HepG2 (cell line): ENCODE results near the gene EARS2. TPM values are rescaled to one million over a fixed set of nuclear protein-coding genes. Genes with fewer than 3 reads are reported as not detected.
A peak's percentile ranks its signal among the peaks of the same experiment; 100 is the strongest.

Source experiments
- AFF4 ChIP-seq: sonication (generic); formaldehyde crosslinking; IDR thresholded peaks from 2 replicates; pipeline ENCODE4 v1.4.0; 2020; ENCODE audit warnings: missing genetic modification reagents
- CBX5 ChIP-seq: sonication (generic); formaldehyde crosslinking; IDR thresholded peaks from 2 replicates; pipeline ENCODE4 v1.4.0; 2020; ENCODE audit warnings: missing genetic modification reagents, borderline replicate concordance
- KLF12 ChIP-seq: sonication (generic); formaldehyde crosslinking; IDR thresholded peaks from 2 replicates; pipeline ENCODE4 v1.4.0; 2020; ENCODE audit warnings: missing genetic modification reagents, borderline replicate concordance
- LCORL ChIP-seq, 2 experiments: fragments of 450-650 bp in 1 of 2; sonication (generic) in 1 of 2; formaldehyde crosslinking in 1 of 2; IDR thresholded peaks; 2 replicates each; pipeline versions ENCODE4 v1.5.0 to v1.6.1; 2017 to 2020; ENCODE audit warnings: antibody characterized with exemption in 1 of 2, missing genetic modification reagents in 1 of 2
- PBX3 ChIP-seq: sonication (generic); formaldehyde crosslinking; IDR thresholded peaks from 2 replicates; pipeline ENCODE4 v1.8.1; 2023; ENCODE audit warnings: missing genetic modification reagents, inconsistent platforms, borderline replicate concordance
- SAFB2 ChIP-seq: sonication (generic); formaldehyde crosslinking; IDR thresholded peaks from 2 replicates; pipeline ENCODE4 v1.5.1; 2020; ENCODE audit warnings: missing genetic modification reagents, low read depth, mild to moderate bottlenecking, borderline replicate concordance
- SNAPC5 ChIP-seq: sonication (generic); formaldehyde crosslinking; IDR thresholded peaks from 2 replicates; pipeline ENCODE4 v1.8.1; 2023; ENCODE audit warnings: mild to moderate bottlenecking, missing genetic modification reagents, borderline replicate concordance
- THAP8 ChIP-seq: sonication (generic); formaldehyde crosslinking; IDR thresholded peaks from 2 replicates; pipeline ENCODE4 v1.5.1; 2020; ENCODE audit warnings: missing genetic modification reagents, mild to moderate bottlenecking, borderline replicate concordance
- ZBED4 ChIP-seq: sonication (generic); formaldehyde crosslinking; IDR thresholded peaks from 2 replicates; pipeline ENCODE4 v1.4.0; 2020; ENCODE audit warnings: missing genetic modification reagents, borderline replicate concordance
- ZFP82 ChIP-seq: sonication (generic); formaldehyde crosslinking; IDR thresholded peaks from 2 replicates; pipeline ENCODE4 v1.5.1; 2020; ENCODE audit warnings: mild to moderate bottlenecking, missing genetic modification reagents, borderline replicate concordance
- ZNF496 ChIP-seq: sonication (generic); formaldehyde crosslinking; IDR thresholded peaks from 2 replicates; pipeline ENCODE4 v1.8.1; 2023; ENCODE audit warnings: mild to moderate bottlenecking, moderate library complexity, missing genetic modification reagents; ENCODE audit not compliant: insufficient replicate concordance
- ZNF652 ChIP-seq: IDR thresholded peaks from 2 replicates; pipeline ENCODE4 v1.6.1; 2016; ENCODE audit warnings: low read depth, borderline replicate concordance
- ZNF740 ChIP-seq: sonication (generic); formaldehyde crosslinking; IDR thresholded peaks from 2 replicates; pipeline ENCODE4 v1.4.0; 2020; ENCODE audit warnings: missing genetic modification reagents
- ZNF777 ChIP-seq: sonication (generic); formaldehyde crosslinking; IDR thresholded peaks from 2 replicates; pipeline ENCODE4 v1.4.0; 2020; ENCODE audit warnings: missing genetic modification reagents
- ZSCAN22 ChIP-seq: sonication (generic); formaldehyde crosslinking; IDR thresholded peaks from 2 replicates; pipeline ENCODE4 v1.4.0; 2020; ENCODE audit warnings: mild to moderate bottlenecking, missing genetic modification reagents
- polyA plus RNA-seq, 8 experiments: library from polyadenylated mRNA; depleted of rRNA in 3 of 8; stranded (reverse) in 7 of 8; unstranded in 1 of 8; fragments of >200 nt; fragmentation: Illumina TruSeq in 4 of 8; extraction: Trizol in 4 of 8; gene quantifications; 2 replicates each; pipeline versions ENCODE4 v1.2.1 to v1.2.3, GENCODE V29; 2011 to 2016; ENCODE audit warnings: low read depth in 4 of 8, missing spikeins in 1 of 8, mixed read lengths in 1 of 8; ENCODE audit not compliant: insufficient read depth in 1 of 8
- total RNA-seq, 5 experiments: library from RNA; depleted of rRNA; stranded (reverse); fragments of >200 nt; fragmentation: Illumina TruSeq; extraction: Trizol; gene quantifications; 2 replicates each; pipeline ENCODE4 v1.2.3, GENCODE V29; 2016; ENCODE audit warnings: low read depth in 1 of 5

The EARS2 gene
- total and polyA plus RNA-seq, 2 of the 13 experiments (the other 11 are each of a cell fraction or from before 2014, with no cell fraction given): 49.4 to 80.4 TPM

- TF ChIP-seq ZNF740 (CRISPR knock-in tag) (no peak), ZNF777 (CRISPR knock-in tag) (0 out of 2 replicates have a peak, but pooled peaks have one; percentile 18), ZFP82 (CRISPR knock-in tag) (no peak), AFF4 (CRISPR knock-in tag) (no peak; the same call in 1 of the 2 replicates), ZNF496 (CRISPR knock-in tag) (no peak), ZNF652 (CRISPR knock-in tag) (no peak), ZBED4 (CRISPR knock-in tag) (peak; percentile 0; the same call in 1 of the 2 replicates), SAFB2 (no peak), SNAPC5 (CRISPR knock-in tag) (no peak), KLF12 (CRISPR knock-in tag) (no peak), LCORL (IDR thresholded peaks at IDR 0.05) (no peak), LCORL (CRISPR knock-in tag; IDR thresholded peaks at IDR 0.05) (no peak), CBX5 (no peak), THAP8 (CRISPR knock-in tag) (no peak), PBX3 (CRISPR knock-in tag) (no peak), ZSCAN22 (CRISPR knock-in tag) (no peak)
Observed at GRCh38 chr16:23595246-23595950, 38.2 kb upstream of the EARS2 start (continued).
